ENCODE data around the gene RSAD2.

GRCh38 chr2:6939071-6939470, 61.5 kb downstream of the RSAD2 start:
- TF ChIP-seq TAF1 (IDR thresholded peaks at IDR 0.05; ENCODE audit: borderline replicate concordance, low read depth, low read length) = no peak
- no peak for TF ChIP-seq POLR2A (IDR thresholded peaks at IDR 0.05; ENCODE audit: low read depth, low read length)
